Calu3 (cell line): ENCODE measurements around the gene ANGPTL7. TPM values are rescaled to one million over a fixed set of nuclear protein-coding genes. Genes with fewer than 3 reads are reported as not detected.

ENCODE experiments used
- BruUV-seq: library from RNA; stranded (reverse); fragments of 400-500 nt; replicated peaks from 2 replicates; lab custom pipeline; 2021; lab: Mats Ljungman, UMichigan
- CTCF ChIA-PET: fragments of 300-600 bp; sonication (Branson Sonifier 250); formaldehyde crosslinking; loops from one replicate; lab custom pipeline; 2022; ENCODE audit warnings: antibody characterized with exemption; lab: Charles Lee
- DNase-seq: peaks from one replicate; pipeline ENCODE4 v3.0.0; 2022
- H3K27ac Mint-ChIP-seq: one replicate; pipeline ENCODE4 v1.8.0; 2022; ENCODE audit warnings: mixed read lengths; ENCODE audit not compliant: unreplicated experiment
- H3K27me3 Mint-ChIP-seq: one replicate; pipeline ENCODE4 v1.8.0; 2022; ENCODE audit warnings: mixed read lengths; ENCODE audit not compliant: unreplicated experiment
- H3K36me3 Mint-ChIP-seq: one replicate; pipeline ENCODE4 v1.8.0; 2022; ENCODE audit warnings: mild to moderate bottlenecking, moderate library complexity, mixed read lengths; ENCODE audit not compliant: insufficient read depth, unreplicated experiment
- H3K4me1 Mint-ChIP-seq: one replicate; pipeline ENCODE4 v1.8.0; 2022; ENCODE audit warnings: mild to moderate bottlenecking, low read depth, mixed read lengths; ENCODE audit not compliant: unreplicated experiment
- H3K4me3 Mint-ChIP-seq: one replicate; pipeline ENCODE4 v1.8.0; 2022; ENCODE audit warnings: mild to moderate bottlenecking, low read depth, moderate library complexity, mixed read lengths; ENCODE audit not compliant: unreplicated experiment
- H3K9me3 Mint-ChIP-seq: one replicate; pipeline ENCODE4 v1.8.0; 2022; ENCODE audit warnings: low read depth, mixed read lengths; ENCODE audit not compliant: unreplicated experiment
- CTCF ChIP-seq: fragments of 200-600 bp; IDR thresholded peaks from one replicate; pipeline ENCODE4 v1.8.0; 2022; ENCODE audit warnings: antibody characterized with exemption; ENCODE audit not compliant: unreplicated experiment
- intact Hi-C: fragments of 100-400 bp; cut with micrococcal nuclease; formaldehyde crosslinking; loops from one replicate; pipeline ENCODE4 v1.10.0; 2022; ENCODE audit not compliant: unreplicated experiment
- total RNA-seq: library from RNA; stranded (reverse); gene quantifications from 2 replicates; pipeline ENCODE4 v1.2.3, GENCODE V29; 2022

ANGPTL7 gene
- total RNA-seq, 1 experiment from 2014 or later: not detected

- Mint-ChIP-seq H3K4me1 (no peaks in the 10 kb centered on the region), H3K27ac (no peak overlapping the region), H3K4me3 (no peak overlapping the region), H3K9me3 (no peaks in the 10 kb centered on the region), H3K36me3 (peaks cover 7% of the 10 kb centered on the region), H3K27me3 (no peaks in the 10 kb centered on the region)
- no peak for TF ChIP-seq CTCF
- no peak for DNase-seq
- CTCF ChIA-PET: no interaction called here
- BruUV-seq: no TSS peak
- intact Hi-C loops: no loop called here
These were observed 22.9 kb downstream of the ANGPTL7 start for GRCh38 chr1:11211925-11212587.

GRCh38 chr1:11214698-11215380 is 25.7 kb downstream of the ANGPTL7 start:
- CTCF ChIA-PET: no interaction called here
- H3K27me3 Mint-ChIP-seq: no peaks in the 10 kb centered on the region
- BruUV-seq: no TSS peak
- intact Hi-C loops: no loop called here
- H3K9me3 Mint-ChIP-seq: no peaks in the 10 kb centered on the region
- H3K4me1 Mint-ChIP-seq: no peaks in the 10 kb centered on the region
- H3K36me3 Mint-ChIP-seq: peaks cover 25% of the 10 kb centered on the region
- no peak overlapping the region for H3K4me3 Mint-ChIP-seq
- no peak for DNase-seq
- TF ChIP-seq CTCF: no peak
- H3K27ac Mint-ChIP-seq: no peak overlapping the region

- Mint-ChIP-seq H3K4me1 (no peaks in the 10 kb centered on the region), H3K36me3 (peaks cover 25% of the 10 kb centered on the region), H3K4me3 (no peak overlapping the region), H3K27me3 (no peaks in the 10 kb centered on the region), H3K27ac (no peak overlapping the region), H3K9me3 (no peaks in the 10 kb centered on the region)
- BruUV-seq: no TSS peak
- TF ChIP-seq CTCF: no peak
- no peak for DNase-seq
- CTCF ChIA-PET: no interaction called here
- intact Hi-C loops: no loop called here
These were observed 26.3 kb downstream of the ANGPTL7 start for GRCh38 chr1:11215381-11216005.

GRCh38 chr1:11216074-11216473 is 26.9 kb downstream of the ANGPTL7 start:
- DNase-seq: no peak
- H3K4me3 Mint-ChIP-seq: no peak overlapping the region
- CTCF ChIA-PET: interaction anchor here (0.7 kb wide), 1 partner anchor 24 kb away, joined by 5 read pairs; no protein-coding TSS in a partner anchor
- H3K36me3 Mint-ChIP-seq: peaks cover 25% of the 10 kb centered on the region
- no peaks in the 10 kb centered on the region for H3K27me3 Mint-ChIP-seq
- H3K4me1 Mint-ChIP-seq: no peaks in the 10 kb centered on the region
- H3K27ac Mint-ChIP-seq: no peak overlapping the region
- intact Hi-C loops: no loop called here
- no TSS peak for BruUV-seq
- H3K9me3 Mint-ChIP-seq: no peaks in the 10 kb centered on the region
- TF ChIP-seq CTCF: no peak
